Measurements from ENCODE around the gene TRRAP.
A peak's percentile ranks its signal among the peaks of the same experiment; 100 is the strongest.

Gene TRRAP

GRCh38 chr7:98866765-98867164 is 11.6 kb upstream of the TRRAP start:
- Histone ChIP-seq H3K79me1 (ENCODE audit: low read depth, low read length) (no peaks in the 10 kb centered on the region), H3K27me3 (ENCODE audit: control insufficient read depth in 3 of 3, insufficient read depth in 3 of 3, low read depth in 1 of 3, low read length in 3 of 3) (peaks cover 5 to 44% (median 20%) of the 10 kb centered on the region in 3 experiments), H3K4me1 (ENCODE audit: control insufficient read depth in 2 of 2, insufficient read depth in 1 of 2, low read depth in 1 of 2, low read length in 2 of 2) (peaks cover 4 to 16% of the 10 kb centered on the region in 2 donors), H3K9ac (ENCODE audit: low read depth, low read length, poor library complexity) (no peak overlapping the region), H3K9me3 (replicated peaks in 1 of 2; ENCODE audit: control insufficient read depth in 2 of 2, insufficient read depth in 1 of 2, low read depth in 1 of 2, low read length in 2 of 2) (no peaks in the 10 kb centered on the region), H2BK12ac (ENCODE audit: low read length) (no peak overlapping the region), H3K18ac (ENCODE audit: low read length) (no peak overlapping the region), H2AK5ac (ENCODE audit: low read depth, low read length) (no peak overlapping the region), H3K4me3 (ENCODE audit: low read length in 2 of 2) (no peak overlapping the region), H4K91ac (ENCODE audit: low read depth, low read length, poor library complexity) (no peak overlapping the region), H4K8ac (ENCODE audit: low read depth, low read length) (no peak overlapping the region), H2AFZ (ENCODE audit: low read length) (no peak overlapping the region), H3K23ac (ENCODE audit: low read depth, low read length, poor library complexity) (no peak overlapping the region), H3K4me2 (ENCODE audit: insufficient read depth, low read length, poor library complexity, severe bottlenecking) (no peak overlapping the region), H3K36me3 (replicated peaks in 1 of 2; ENCODE audit: control insufficient read depth in 2 of 2, insufficient read depth in 2 of 2, low read length in 2 of 2) (no peaks in the 10 kb centered on the region), H3K27ac (replicated peaks; ENCODE audit: low read length) (no peak overlapping the region), H2BK15ac (ENCODE audit: low read length) (no peak overlapping the region), H3K14ac (ENCODE audit: low read length) (no peak overlapping the region), H2BK5ac (ENCODE audit: low read length) (no peak overlapping the region), H3K4ac (ENCODE audit: low read length) (no peak overlapping the region), H2BK120ac (ENCODE audit: low read depth, low read length) (no peak overlapping the region)
- DNase-seq (ENCODE audit: low spot score), result no peak
- no CpG with 5 or more reads among the region's 7 CpGs for WGBS, 2 donors (ENCODE audit: extremely low coverage in 2 of 2, insufficient read length in 2 of 2, insufficient replicate concordance in 1 of 2)

GRCh38 chr7:98868450-98868849 is 9.9 kb upstream of the TRRAP start:
- Histone ChIP-seq H2BK5ac (ENCODE audit: low read length) (no peak overlapping the region), H3K23ac (ENCODE audit: low read depth, low read length, poor library complexity) (no peak overlapping the region), H2BK15ac (ENCODE audit: low read length) (no peak overlapping the region), H3K36me3 (replicated peaks in 1 of 2; ENCODE audit: control insufficient read depth in 2 of 2, insufficient read depth in 2 of 2, low read length in 2 of 2) (no peaks in the 10 kb centered on the region), H2AFZ (ENCODE audit: low read length) (no peak overlapping the region), H2AK5ac (ENCODE audit: low read depth, low read length) (no peak overlapping the region), H3K4ac (ENCODE audit: low read length) (no peak overlapping the region), H3K9ac (ENCODE audit: low read depth, low read length, poor library complexity) (no peak overlapping the region), H4K91ac (ENCODE audit: low read depth, low read length, poor library complexity) (no peak overlapping the region), H3K18ac (ENCODE audit: low read length) (no peak overlapping the region), H3K9me3 (replicated peaks in 1 of 2; ENCODE audit: control insufficient read depth in 2 of 2, insufficient read depth in 1 of 2, low read depth in 1 of 2, low read length in 2 of 2) (no peaks in the 10 kb centered on the region), H3K4me2 (ENCODE audit: insufficient read depth, low read length, poor library complexity, severe bottlenecking) (no peak overlapping the region), H2BK12ac (ENCODE audit: low read length) (no peak overlapping the region), H2BK120ac (ENCODE audit: low read depth, low read length) (no peak overlapping the region), H3K4me3 (ENCODE audit: low read length in 2 of 2) (no peak overlapping the region), H3K79me1 (ENCODE audit: low read depth, low read length) (no peaks in the 10 kb centered on the region), H3K14ac (ENCODE audit: low read length) (no peak overlapping the region), H3K27ac (replicated peaks; ENCODE audit: low read length) (no peak overlapping the region), H4K8ac (ENCODE audit: low read depth, low read length) (no peak overlapping the region), H3K27me3 (ENCODE audit: control insufficient read depth in 3 of 3, insufficient read depth in 3 of 3, low read depth in 1 of 3, low read length in 3 of 3) (peaks cover 5 to 40% (median 20%) of the 10 kb centered on the region in 3 experiments), H3K4me1 (ENCODE audit: control insufficient read depth in 2 of 2, insufficient read depth in 1 of 2, low read depth in 1 of 2, low read length in 2 of 2) (peaks cover 4 to 16% of the 10 kb centered on the region in 2 donors)
- WGBS, 2 donors (ENCODE audit: extremely low coverage in 2 of 2, insufficient read length in 2 of 2, insufficient replicate concordance in 1 of 2), result no CpG with 5 or more reads among the region's 2 CpGs
- no peak for DNase-seq (ENCODE audit: low spot score)

GRCh38 chr7:98869027-98869596 is 9.2 kb upstream of the TRRAP start:
- Histone ChIP-seq H3K4me1 (ENCODE audit: control insufficient read depth in 2 of 2, insufficient read depth in 1 of 2, low read depth in 1 of 2, low read length in 2 of 2) (peaks cover 4 to 16% of the 10 kb centered on the region in 2 donors), H3K23ac (ENCODE audit: low read depth, low read length, poor library complexity) (peak overlapping the region; percentile 89), H4K8ac (ENCODE audit: low read depth, low read length) (peak overlapping the region; percentile 3), H3K4ac (ENCODE audit: low read length) (no peak overlapping the region), H2BK15ac (ENCODE audit: low read length) (peak overlapping the region; percentile 98), H3K4me3 (ENCODE audit: low read length in 2 of 2) (peak overlapping the region in 1 of 2 donors; percentile 91), H3K36me3 (replicated peaks in 1 of 2; ENCODE audit: control insufficient read depth in 2 of 2, insufficient read depth in 2 of 2, low read length in 2 of 2) (no peaks in the 10 kb centered on the region), H3K79me1 (ENCODE audit: low read depth, low read length) (no peaks in the 10 kb centered on the region), H3K4me2 (ENCODE audit: insufficient read depth, low read length, poor library complexity, severe bottlenecking) (peak overlapping the region; percentile 87), H2AK5ac (ENCODE audit: low read depth, low read length) (peak overlapping the region; percentile 47), H3K27ac (replicated peaks; ENCODE audit: low read length) (no peak overlapping the region), H3K9ac (ENCODE audit: low read depth, low read length, poor library complexity) (peak overlapping the region; percentile 99), H3K14ac (ENCODE audit: low read length) (no peak overlapping the region), H2AFZ (ENCODE audit: low read length) (peak overlapping the region; percentile 92), H2BK12ac (ENCODE audit: low read length) (peak overlapping the region; percentile 97), H3K27me3 (ENCODE audit: control insufficient read depth in 3 of 3, insufficient read depth in 3 of 3, low read depth in 1 of 3, low read length in 3 of 3) (peaks cover 5 to 40% (median 20%) of the 10 kb centered on the region in 3 experiments), H3K18ac (ENCODE audit: low read length) (peak overlapping the region; percentile 99), H3K9me3 (replicated peaks in 1 of 2; ENCODE audit: control insufficient read depth in 2 of 2, insufficient read depth in 1 of 2, low read depth in 1 of 2, low read length in 2 of 2) (no peaks in the 10 kb centered on the region), H2BK120ac (ENCODE audit: low read depth, low read length) (no peak overlapping the region), H4K91ac (ENCODE audit: low read depth, low read length, poor library complexity) (no peak overlapping the region), H2BK5ac (ENCODE audit: low read length) (peak overlapping the region; percentile 66)
- no peak for DNase-seq (ENCODE audit: low spot score)
- no CpG with 5 or more reads among the region's 25 CpGs for WGBS, 2 donors (ENCODE audit: extremely low coverage in 2 of 2, insufficient read length in 2 of 2, insufficient replicate concordance in 1 of 2)

GRCh38 chr7:98869597-98870120 is 8.7 kb upstream of the TRRAP start, which contains the start of gene TMEM130:
TSS of gene TMEM130 (minus strand) at chr7:98870014. CDS start at chr7:98869861, 153 bp downstream.
- no peaks in the 10 kb centered on the region for H3K9me3 ChIP-seq (replicated peaks in 1 of 2; ENCODE audit: control insufficient read depth in 2 of 2, insufficient read depth in 1 of 2, low read depth in 1 of 2, low read length in 2 of 2)
- H3K27ac ChIP-seq (replicated peaks; ENCODE audit: low read length), result no peak within 1 kb of the TSS
- peak within 1 kb of the TSS; percentile 47 for H2AK5ac ChIP-seq (ENCODE audit: low read depth, low read length)
- peak within 1 kb of the TSS; percentile 89 for H3K4ac ChIP-seq (ENCODE audit: low read length)
- H2BK15ac ChIP-seq (ENCODE audit: low read length), result peak within 1 kb of the TSS; percentile 98
- H3K18ac ChIP-seq (ENCODE audit: low read length), result peak within 1 kb of the TSS; percentile 99
- H3K79me1 ChIP-seq (ENCODE audit: low read depth, low read length), result no peaks in the 10 kb centered on the region
- peak within 1 kb of the TSS; percentile 92 for H2AFZ ChIP-seq (ENCODE audit: low read length)
- DNase-seq (ENCODE audit: low spot score), result no peak
- peak within 1 kb of the TSS; percentile 89 for H3K23ac ChIP-seq (ENCODE audit: low read depth, low read length, poor library complexity)
- peak within 1 kb of the TSS; percentile 38 for H4K91ac ChIP-seq (ENCODE audit: low read depth, low read length, poor library complexity)
- peak within 1 kb of the TSS; percentile 66 for H2BK5ac ChIP-seq (ENCODE audit: low read length)
- H3K27me3 ChIP-seq (ENCODE audit: control insufficient read depth in 3 of 3, insufficient read depth in 3 of 3, low read depth in 1 of 3, low read length in 3 of 3), result peaks cover 5 to 40% (median 20%) of the 10 kb centered on the region in 3 experiments
- peak within 1 kb of the TSS; percentile 3 for H4K8ac ChIP-seq (ENCODE audit: low read depth, low read length)
- peak within 1 kb of the TSS; percentile 41 to 91 for H3K4me3 ChIP-seq (ENCODE audit: low read length in 2 of 2)
- no peak within 1 kb of the TSS for H2BK120ac ChIP-seq (ENCODE audit: low read depth, low read length)
- peak within 1 kb of the TSS; percentile 97 for H2BK12ac ChIP-seq (ENCODE audit: low read length)
- H3K4me1 ChIP-seq (ENCODE audit: control insufficient read depth in 2 of 2, insufficient read depth in 1 of 2, low read depth in 1 of 2, low read length in 2 of 2), result peaks cover 4 to 16% of the 10 kb centered on the region in 2 donors
- peak within 1 kb of the TSS; percentile 87 for H3K4me2 ChIP-seq (ENCODE audit: insufficient read depth, low read length, poor library complexity, severe bottlenecking)
- peak within 1 kb of the TSS; percentile 99 for H3K9ac ChIP-seq (ENCODE audit: low read depth, low read length, poor library complexity)
- WGBS, 2 donors (ENCODE audit: extremely low coverage in 2 of 2, insufficient read length in 2 of 2, insufficient replicate concordance in 1 of 2), result no CpG with 5 or more reads among the region's 69 CpGs
- H3K36me3 ChIP-seq (replicated peaks in 1 of 2; ENCODE audit: control insufficient read depth in 2 of 2, insufficient read depth in 2 of 2, low read length in 2 of 2), result no peaks in the 10 kb centered on the region
- peak within 1 kb of the TSS; percentile 100 for H3K14ac ChIP-seq (ENCODE audit: low read length)
